Kidney tubule cell (primary cell): ENCODE data around the gene DDX27.
"Not testable (repeated sequence)": the region's sequence is repeated elsewhere in the genome, so short reads cannot be mapped to it uniquely, and the experiment has no call there.

Experiments
- DNase-seq: peaks from one replicate; pipeline ENCODE4 v3.0.0-alpha.2; 2018; ENCODE audit warnings: low spot score

The DDX27 gene

DNA sequence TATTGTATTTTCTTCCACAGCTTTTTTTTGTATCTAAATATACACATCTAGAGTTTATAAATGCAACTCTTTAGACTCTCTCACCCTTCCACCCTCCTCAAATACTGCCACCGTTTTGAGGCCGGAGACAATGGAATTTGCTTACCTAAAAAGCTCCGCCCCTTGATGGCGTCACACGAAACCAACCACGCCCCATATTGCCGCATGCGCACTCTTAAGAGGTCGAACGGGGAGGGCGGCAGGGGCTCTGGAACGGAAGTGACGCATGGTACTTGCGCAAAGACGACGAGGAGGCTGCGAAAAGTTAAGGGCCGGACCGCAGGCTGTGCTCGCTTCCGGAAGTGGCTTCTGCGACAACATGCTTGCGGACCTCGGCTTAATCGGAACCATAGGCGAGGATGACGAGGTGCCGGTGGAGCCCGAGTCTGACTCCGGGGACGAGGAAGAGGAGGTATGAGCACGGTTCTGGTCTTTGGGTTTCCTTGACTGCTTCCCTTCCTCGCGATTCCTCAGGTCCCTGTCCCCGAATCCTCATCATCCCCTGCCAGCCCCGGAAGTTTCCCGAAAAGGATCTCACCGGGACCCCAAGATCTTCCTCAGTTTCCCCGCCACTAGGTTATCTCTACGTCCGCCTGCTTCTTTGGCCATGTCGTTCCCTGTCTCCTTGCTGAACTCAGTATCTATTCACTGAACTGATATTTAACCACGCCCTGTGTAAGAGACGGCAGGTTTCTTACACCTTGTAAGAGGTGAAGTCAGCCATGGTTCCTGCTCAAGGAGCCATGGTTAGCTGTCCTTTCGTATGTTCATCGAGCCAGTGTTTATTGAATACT lies at the start of gene DDX27:
DDX27 (plus strand) TSS at position 326 of the 833 bp plus-strand sequence; CDS start at position 359, 33 bp downstream.
- DNase-seq: peak; percentile 99

GRCh38 chr20:49169547-49169946 lies 49.7 kb upstream of the DDX27 start:
- DNase-seq: no peak

DNA sequence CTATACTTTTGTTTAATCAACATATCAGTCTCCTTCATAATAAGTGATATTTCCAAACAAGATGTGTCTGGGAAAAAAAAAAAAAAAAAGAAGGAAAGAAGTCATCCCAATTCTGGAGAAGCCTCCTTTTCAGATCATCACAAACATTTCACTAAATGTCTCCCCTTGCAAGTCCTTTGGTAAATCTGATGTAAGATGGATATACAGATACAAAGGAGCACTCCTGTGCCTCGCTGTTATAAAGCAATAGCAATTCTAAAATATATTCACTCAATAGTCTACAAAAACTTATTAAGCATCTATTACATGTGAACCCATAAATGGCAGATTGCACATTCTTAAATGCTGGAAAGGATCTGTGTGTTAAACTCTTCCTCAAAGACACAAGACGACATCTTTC lies 48.5 kb upstream of the DDX27 start:
- DNase-seq: no peak

GRCh38 chr20:49171909-49172308 lies 47.3 kb upstream of the DDX27 start:
- no peak for DNase-seq

DNA sequence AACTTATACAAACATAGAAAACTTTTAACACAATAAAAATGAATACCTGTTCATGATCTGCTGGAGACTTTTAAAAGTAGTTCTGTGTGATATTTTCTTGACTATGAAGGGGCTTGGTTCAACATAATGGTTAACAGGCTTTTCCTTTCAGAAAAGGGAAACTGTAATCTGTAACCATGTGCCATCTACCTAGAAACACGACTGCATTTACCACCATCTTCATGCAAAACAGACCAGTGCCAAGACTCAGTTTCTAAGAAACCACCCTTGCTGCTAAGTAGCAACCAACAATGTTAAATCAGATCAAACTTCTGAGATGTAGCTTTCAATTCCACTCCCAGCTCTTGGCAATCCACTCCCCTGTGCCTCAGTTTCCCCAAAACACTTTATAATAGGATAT lies 46.8 kb upstream of the DDX27 start:
- DNase-seq: no peak

DNA sequence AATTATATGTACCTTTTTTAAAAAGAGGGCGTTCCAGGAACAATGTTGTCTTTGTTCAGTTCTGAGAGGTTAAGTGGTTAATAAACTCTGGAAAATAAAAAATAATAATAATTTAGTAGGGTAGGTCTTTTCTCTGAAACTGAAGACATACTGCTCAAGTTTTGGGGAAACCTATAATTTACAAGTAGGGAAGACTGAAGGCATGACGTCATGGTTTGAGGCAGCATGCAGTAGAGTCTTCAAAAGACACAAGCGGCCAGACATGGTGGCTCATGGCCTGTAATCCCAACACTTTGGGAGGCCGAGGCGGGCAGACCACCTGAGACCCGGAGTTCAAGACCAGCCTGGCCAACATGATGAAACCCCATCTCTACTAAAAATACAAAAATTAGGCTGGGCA lies 45.0 kb upstream of the DDX27 start:
- no peak for DNase-seq

- DNase-seq: peak; percentile 35
These were observed 39.6 kb upstream of the DDX27 start for GRCh38 chr20:49179368-49180277.

GRCh38 chr20:49181265-49181877 lies 37.8 kb upstream of the DDX27 start:
- no peak for DNase-seq

DNA sequence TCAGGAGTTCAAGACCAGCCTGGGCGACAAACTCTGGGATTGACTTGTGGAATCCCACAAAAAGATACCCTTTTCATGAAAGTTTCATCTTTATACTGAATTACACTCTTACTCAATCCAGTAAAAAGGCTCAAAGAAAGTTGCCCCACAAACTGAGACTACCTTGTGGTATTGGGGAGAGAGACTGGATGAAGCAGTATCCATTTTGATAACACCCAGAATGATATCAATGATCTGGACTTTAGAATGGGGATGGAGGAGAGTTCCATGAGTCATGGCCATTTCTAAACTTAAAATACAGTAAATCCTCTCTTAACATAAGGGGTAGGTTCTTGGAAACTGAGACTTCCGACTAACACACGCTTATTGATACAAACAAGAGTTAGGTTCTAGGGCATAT lies 35.8 kb upstream of the DDX27 start:
- no peak for DNase-seq

GRCh38 chr20:49184084-49184501 lies 35.1 kb upstream of the DDX27 start:
- DNase-seq: not testable (repeated sequence)

DNA sequence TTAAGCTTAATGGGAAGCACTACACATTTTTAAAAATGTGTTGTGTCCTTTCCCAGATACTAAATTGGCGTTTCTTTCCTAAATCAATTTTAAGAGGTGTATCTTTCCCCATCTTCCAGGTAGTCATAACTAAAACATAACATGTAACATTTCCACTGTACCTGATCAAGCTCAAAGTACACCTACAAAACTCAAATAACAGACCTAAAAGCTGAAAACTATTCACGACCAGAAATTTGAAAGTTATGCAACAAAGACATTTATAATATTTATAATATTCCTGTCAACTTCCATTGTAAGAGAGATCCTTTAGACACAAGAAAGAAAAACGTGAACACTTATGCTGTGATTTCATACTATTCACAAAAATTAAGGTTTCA lies 34.5 kb upstream of the DDX27 start:
- DNase-seq: no peak

DNA sequence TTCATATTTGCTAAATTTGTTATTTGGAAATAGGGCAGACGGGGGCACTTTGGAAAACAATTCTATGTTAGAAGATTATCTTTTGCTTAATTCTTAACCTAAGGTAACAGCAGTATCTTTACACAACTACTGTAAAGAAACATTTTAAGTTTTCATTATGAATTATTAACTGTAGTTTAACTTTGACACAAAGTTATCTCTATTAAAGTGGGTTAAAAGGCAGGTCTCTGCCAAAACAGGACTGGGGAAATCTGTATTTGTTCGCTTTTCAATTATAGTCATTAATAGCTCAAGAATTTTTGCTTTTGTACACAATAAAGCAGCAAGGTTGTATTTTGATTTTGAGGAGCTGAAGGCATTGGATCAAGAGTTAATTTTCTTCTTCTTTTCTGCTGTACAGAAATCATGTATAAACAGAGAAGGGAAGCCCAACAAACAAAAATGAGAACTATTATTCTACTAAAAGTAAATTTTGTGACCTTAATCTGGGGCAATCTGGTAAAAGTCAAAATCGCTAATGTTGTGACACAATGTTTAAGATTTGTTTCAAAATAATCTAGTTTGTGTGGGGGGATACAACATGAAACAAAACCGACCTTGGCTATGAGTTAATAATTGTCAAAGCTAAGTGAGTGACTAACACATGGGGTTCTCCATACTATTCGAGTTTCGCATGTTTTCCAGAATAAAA lies 34.0 kb upstream of the DDX27 start:
- DNase-seq: peak; percentile 61

- peak; percentile 56 for DNase-seq
These were observed 32.5 kb upstream of the DDX27 start for GRCh38 chr20:49186535-49187329.

- peak; percentile 6 for DNase-seq
These were observed 31.8 kb upstream of the DDX27 start for GRCh38 chr20:49187330-49187850.

GRCh38 chr20:49187851-49188641 lies 31.2 kb upstream of the DDX27 start, which contains the start of gene STAU1:
TSS of gene STAU1 (minus strand) at chr20:49188334. CDS start at chr20:49166201, 22,133 bp downstream.
- peak; percentile 95 for DNase-seq

DNA sequence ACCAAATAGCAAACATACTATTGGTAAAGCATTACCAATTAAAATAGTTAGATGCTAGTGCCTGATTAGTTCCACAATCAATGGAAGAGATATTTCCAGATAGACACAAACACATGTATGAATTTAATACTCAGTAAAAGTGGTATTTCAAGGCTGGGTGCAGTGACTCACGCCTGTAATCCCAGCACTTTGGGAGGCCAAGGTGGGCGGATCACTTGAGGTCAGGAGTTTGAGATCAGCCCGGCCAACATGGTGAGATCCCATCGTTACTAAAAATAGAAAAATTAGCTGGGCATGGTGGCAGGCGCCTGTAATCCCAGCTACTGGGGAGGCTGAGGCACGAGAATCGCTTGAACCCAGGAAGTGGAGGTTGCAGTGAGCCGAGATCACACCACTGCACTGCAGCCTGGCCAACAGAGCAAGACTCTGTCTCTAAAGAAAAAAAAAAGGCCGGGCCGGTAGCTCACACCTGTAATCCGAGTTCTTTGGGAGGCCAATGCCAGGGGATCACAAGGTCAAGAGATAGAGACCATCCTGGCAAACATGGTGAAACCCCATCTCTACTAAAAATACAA lies 26.2 kb upstream of the DDX27 start:
- DNase-seq: not testable (repeated sequence)

GRCh38 chr20:49199729-49200293 lies 19.4 kb upstream of the DDX27 start:
- DNase-seq: no peak

DNA sequence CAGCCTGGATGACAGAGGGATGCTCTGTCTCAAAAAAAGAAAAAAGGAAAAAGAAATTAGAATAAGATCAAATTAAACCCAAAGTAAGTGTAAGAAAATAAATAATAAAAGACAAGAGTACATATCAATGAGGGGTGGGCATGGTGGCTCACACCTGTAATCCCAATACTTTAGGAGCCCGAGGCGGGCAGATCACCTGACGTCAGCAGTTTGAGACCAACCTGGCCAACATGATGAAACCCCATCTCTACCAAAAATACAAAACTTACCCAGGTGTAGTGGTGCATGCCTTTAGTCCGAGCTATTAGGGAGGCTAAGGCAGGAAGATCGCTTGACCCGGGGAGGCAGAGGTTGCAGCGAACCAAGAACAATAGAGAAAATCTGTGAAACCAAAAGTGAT lies 16.2 kb upstream of the DDX27 start:
- DNase-seq: no peak

GRCh38 chr20:49203746-49204145 lies 15.5 kb upstream of the DDX27 start:
- DNase-seq: no peak
